HUES6 (cell line): ENCODE data around the gene TSN.
"Not testable (repeated sequence)": the region's sequence is repeated elsewhere in the genome, so short reads cannot be mapped to it uniquely, and the experiment has no call there.

ENCODE experiments used
- H3K27ac ChIP-seq: 2 replicates; pipeline ENCODE4 v1.7.0; 2013; ENCODE audit warnings: low read depth, mild to moderate bottlenecking, low read length, inconsistent platforms
- H3K27me3 ChIP-seq: 2 replicates; pipeline ENCODE4 v1.6.1; 2013; ENCODE audit warnings: low read length; ENCODE audit not compliant: control insufficient read depth, insufficient read depth
- H3K36me3 ChIP-seq: 2 replicates; pipeline ENCODE4 v1.6.1; 2013; ENCODE audit warnings: low read length; ENCODE audit not compliant: control insufficient read depth, insufficient read depth
- H3K4me1 ChIP-seq: 2 replicates; pipeline ENCODE4 v1.6.1; 2013; ENCODE audit warnings: low read length; ENCODE audit not compliant: control insufficient read depth, insufficient read depth
- H3K4me3 ChIP-seq: 2 replicates; pipeline ENCODE4 v1.5.1; 2013; ENCODE audit warnings: low read depth, low read length
- H3K9ac ChIP-seq: one replicate; pipeline ENCODE4 v1.6.1; 2013; ENCODE audit warnings: mild to moderate bottlenecking, low read length
- H3K9me3 ChIP-seq: 2 replicates; pipeline ENCODE4 v1.6.1; 2013; ENCODE audit warnings: low read depth, low read length; ENCODE audit not compliant: control insufficient read depth, insufficient read depth

TSN gene

DNA sequence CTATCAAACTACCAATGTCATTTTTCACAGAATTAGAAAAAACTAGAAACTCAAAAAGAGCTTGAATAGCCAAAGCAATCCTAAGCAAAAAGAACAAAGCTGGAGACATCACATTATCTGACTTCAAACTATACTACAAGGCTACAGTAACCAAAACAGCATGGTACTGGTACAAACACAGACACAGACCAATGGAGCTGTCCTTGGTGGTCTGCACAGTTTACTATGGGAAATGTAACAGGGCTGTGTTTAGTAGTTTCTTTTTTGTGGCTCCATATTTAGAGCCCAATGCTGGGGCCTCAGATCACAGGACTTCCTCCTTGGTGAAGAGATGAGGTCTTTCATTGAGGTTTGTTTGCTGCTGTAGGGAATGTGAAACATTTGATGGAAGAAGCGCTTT is 61.9 kb downstream of the TSN start:
- H3K36me3 ChIP-seq, H3K27ac ChIP-seq, H3K27me3 ChIP-seq, H3K4me3 ChIP-seq, H3K9me3 ChIP-seq, H3K4me1 ChIP-seq, H3K9ac ChIP-seq: not testable (repeated sequence)
